Activated naive CD8-positive, alpha-beta T cell treated with anti-CD3 and anti-CD28 coated beads for 36 hours (primary cell): ENCODE data around the gene PRR33. TPM values are rescaled to one million over a fixed set of nuclear protein-coding genes. Genes with fewer than 3 reads are reported as not detected.

Source experiments
- DNase-seq: peaks from one replicate; pipeline ENCODE4 v3.0.0; 2021
- H3K27ac Mint-ChIP-seq: one replicate; pipeline ENCODE4 v1.8.0; 2022; ENCODE audit warnings: mild to moderate bottlenecking, moderate library complexity, mixed read lengths
- H3K27me3 Mint-ChIP-seq: one replicate; pipeline ENCODE4 v1.8.0; 2022; ENCODE audit warnings: mild to moderate bottlenecking, mixed read lengths
- H3K36me3 Mint-ChIP-seq: one replicate; pipeline ENCODE4 v1.8.0; 2021; ENCODE audit warnings: mild to moderate bottlenecking, mixed read lengths
- H3K4me1 Mint-ChIP-seq: one replicate; pipeline ENCODE4 v1.8.0; 2021; ENCODE audit warnings: mixed read lengths
- H3K4me3 Mint-ChIP-seq: one replicate; pipeline ENCODE4 v1.8.0; 2022; ENCODE audit warnings: mild to moderate bottlenecking, moderate library complexity, mixed read lengths
- H3K9me3 Mint-ChIP-seq: one replicate; pipeline ENCODE4 v1.8.0; 2022; ENCODE audit warnings: mixed read lengths
- total RNA-seq, 2 experiments: library from RNA; stranded (reverse); gene quantifications; one replicate each; pipeline ENCODE4 v1.2.3, GENCODE V29; 2021

PRR33 gene
- total RNA-seq, 2 experiments from 2014 or later = 0.20 to 0.31 TPM

DNA sequence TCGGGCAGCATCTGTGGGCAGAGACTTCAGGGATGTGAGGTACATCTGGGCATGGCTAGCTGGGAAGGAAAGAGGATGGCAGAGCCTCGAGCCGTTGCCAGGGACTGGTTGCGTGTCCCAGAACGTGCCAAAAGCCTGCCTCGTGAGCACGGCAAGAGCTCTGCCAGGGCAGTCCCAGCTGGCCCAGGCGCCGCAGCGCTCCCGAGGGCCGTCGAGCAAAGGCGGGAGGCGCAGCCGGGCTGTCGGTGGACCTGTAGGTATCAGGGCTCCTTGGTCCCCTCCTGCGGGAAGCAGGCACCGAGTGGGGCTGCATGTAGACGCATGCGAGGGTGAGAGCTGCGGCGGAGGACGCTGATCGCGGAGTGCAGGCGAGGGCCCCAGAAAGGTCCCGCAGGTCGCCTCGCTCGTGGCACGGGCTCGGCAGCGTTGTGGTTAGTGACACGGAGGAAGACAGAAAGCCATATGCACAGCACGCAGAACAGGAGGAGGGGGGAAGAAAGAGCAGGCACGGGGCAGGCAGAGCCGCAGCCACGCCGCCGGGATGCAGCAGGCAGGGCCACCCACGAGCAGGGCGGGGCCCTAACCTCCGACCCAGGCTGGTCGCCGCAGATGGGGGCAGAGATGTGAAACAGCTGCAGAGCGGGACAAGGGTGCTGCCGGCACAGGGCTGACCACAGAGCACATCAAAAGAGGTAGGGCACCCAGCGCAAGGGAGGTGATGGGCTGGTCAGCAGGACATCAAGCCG lies 20.8 kb downstream of the PRR33 start:
- Mint-ChIP-seq H3K9me3 (no peaks in the 10 kb centered on the region), H3K4me3 (peak overlapping the region; percentile 63), H3K27ac (peak overlapping the region; percentile 47), H3K36me3 (no peaks in the 10 kb centered on the region), H3K4me1 (peaks cover 40% of the 10 kb centered on the region), H3K27me3 (no peaks in the 10 kb centered on the region)
- DNase-seq = peak; percentile 53

DNA sequence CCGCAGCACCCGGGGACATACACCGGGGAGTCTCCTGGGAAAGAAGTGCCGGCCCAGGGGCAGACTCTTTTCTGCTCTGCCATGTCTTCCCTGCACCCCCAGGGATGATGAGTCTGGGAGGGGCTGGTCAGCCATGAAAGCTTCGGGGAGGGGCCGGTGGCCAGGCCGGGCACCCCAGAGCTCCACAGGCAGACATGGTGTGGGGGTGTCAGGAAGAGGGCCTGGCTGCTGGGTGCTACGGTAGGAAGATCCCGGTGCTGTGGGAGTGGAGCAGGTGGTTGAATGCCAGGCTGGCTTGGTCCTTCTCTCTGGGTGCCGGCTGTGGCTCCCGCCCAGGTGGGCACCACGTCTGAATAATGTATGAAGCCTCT lies 21.4 kb downstream of the PRR33 start:
- Mint-ChIP-seq H3K36me3 (peaks cover 2% of the 10 kb centered on the region), H3K27me3 (no peaks in the 10 kb centered on the region), H3K4me1 (peaks cover 41% of the 10 kb centered on the region), H3K4me3 (peak overlapping the region; percentile 63), H3K27ac (no peak overlapping the region), H3K9me3 (no peaks in the 10 kb centered on the region)
- DNase-seq = no peak

DNA sequence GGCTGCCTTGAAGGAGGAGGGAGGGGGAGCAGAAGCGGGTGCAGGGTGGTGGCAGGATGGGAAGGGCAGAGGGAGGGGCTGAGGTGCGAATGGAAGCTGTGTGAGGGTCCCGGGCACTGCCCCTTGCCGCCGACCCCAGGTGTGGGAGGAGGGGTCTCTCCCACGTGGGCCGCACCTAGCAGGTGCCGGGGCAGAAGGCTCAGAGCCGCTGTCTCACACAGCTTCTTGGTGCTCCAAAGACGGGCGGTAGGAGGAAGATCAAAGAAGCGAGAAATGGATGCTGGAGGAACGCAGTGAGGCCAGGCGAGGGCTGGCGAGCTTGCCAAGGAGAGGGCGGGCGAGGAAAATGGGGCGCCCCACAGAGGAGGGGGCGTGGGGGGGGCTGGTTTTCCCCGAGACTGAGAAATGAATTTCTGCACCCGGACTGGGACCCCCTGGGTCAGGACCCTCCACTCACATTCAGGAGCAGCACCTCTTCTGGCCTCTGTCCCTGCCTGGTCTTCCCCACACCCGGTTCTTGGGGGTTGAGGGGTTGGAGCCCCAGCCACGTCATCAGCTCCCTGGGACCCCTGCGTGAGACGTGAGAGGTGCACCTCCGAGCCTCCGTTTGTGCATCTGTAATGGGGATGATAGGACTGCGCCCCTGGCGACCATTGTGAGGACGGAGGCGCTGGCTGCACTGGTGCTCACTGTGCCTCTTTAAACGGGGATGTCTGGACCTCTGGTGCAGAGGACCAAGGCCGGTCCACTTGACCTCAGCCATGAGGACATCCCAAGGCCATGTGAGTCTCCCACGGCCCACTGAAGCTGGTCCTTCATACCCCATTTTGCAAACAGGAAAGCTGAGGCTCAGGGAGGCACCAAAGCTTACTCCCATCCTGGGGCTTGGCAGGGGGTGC lies 22.0 kb downstream of the PRR33 start:
- H3K4me1 Mint-ChIP-seq = peaks cover 43% of the 10 kb centered on the region

DNA sequence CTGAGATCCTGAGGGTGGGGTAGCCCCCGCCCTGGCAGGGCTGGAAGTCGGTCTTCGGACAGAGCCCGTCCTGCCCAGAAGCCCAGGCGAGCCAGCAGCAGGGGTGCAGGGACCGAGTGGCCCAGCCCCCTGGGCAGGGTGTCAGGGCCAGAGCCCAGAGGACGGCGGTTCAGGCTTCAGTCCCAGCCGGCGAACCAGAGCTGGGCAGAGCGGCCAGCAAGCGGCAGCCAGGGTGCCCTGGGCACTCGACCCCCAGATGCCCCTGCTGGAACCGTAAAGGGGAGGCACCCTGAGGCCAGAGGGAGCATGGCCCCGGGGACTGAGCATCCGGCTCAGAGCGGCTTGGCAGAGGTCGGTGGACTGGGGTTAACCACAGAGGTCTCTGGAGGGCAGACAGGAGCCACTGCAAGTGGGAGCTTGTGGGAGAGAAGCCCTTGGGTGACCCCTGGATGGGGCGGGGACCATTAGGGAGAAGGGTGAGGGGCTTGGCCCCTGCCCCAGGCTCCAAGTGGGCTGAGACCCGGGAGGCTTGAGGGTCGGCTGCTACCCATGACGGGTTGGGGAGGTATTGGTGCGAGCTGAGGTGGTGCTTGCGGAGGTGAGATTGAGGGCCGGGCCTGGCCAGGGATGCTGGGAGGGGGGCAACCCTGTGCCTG lies 22.9 kb downstream of the PRR33 start:
- no peak overlapping the region for H3K27ac Mint-ChIP-seq
- H3K4me1 Mint-ChIP-seq = peaks cover 43% of the 10 kb centered on the region
- no peak overlapping the region for H3K4me3 Mint-ChIP-seq
- peaks cover 2% of the 10 kb centered on the region for H3K36me3 Mint-ChIP-seq
- no peaks in the 10 kb centered on the region for H3K9me3 Mint-ChIP-seq
- no peak for DNase-seq
- H3K27me3 Mint-ChIP-seq = no peaks in the 10 kb centered on the region

More for the DNA sequence above, 22.0 kb downstream of the PRR33 start:
- no peaks in the 10 kb centered on the region for H3K9me3 Mint-ChIP-seq
- H3K27ac Mint-ChIP-seq = no peak overlapping the region
- H3K4me3 Mint-ChIP-seq = no peak overlapping the region
- H3K27me3 Mint-ChIP-seq = no peaks in the 10 kb centered on the region
- peaks cover 2% of the 10 kb centered on the region for H3K36me3 Mint-ChIP-seq
- DNase-seq = no peak

DNA sequence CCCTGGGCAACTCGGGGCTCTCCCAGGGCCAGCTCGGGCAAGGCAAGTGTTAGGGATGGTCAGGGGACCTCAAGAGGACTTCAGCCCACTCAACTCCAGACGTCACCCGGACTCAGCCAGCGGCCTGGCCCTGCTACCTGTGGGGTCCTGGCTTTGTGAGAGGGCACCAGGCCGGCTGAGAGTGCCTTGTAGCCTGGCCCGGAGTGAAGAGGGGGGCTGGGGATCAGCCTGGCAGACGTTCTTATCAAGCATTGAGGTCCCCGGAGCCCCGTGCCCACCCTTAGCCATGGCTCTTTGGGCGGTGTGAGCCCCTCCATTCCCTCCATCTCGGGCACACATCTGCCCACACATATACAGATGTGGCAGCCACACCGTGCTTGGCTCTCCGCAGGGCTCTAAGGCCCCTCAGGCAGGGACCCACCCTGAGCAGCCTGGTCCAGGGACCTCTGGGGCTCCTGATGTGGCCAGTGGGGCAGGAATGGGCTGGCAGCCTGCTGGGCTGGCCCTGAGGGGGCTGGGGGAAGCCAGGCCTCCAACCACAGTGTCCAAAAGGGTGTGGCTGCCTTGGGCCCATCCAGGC lies 23.5 kb downstream of the PRR33 start:
- no peak overlapping the region for H3K4me3 Mint-ChIP-seq
- DNase-seq = no peak
- H3K4me1 Mint-ChIP-seq = peaks cover 43% of the 10 kb centered on the region
- no peaks in the 10 kb centered on the region for H3K27me3 Mint-ChIP-seq
- no peaks in the 10 kb centered on the region for H3K9me3 Mint-ChIP-seq
- H3K36me3 Mint-ChIP-seq = peaks cover 2% of the 10 kb centered on the region
- H3K27ac Mint-ChIP-seq = no peak overlapping the region

DNA sequence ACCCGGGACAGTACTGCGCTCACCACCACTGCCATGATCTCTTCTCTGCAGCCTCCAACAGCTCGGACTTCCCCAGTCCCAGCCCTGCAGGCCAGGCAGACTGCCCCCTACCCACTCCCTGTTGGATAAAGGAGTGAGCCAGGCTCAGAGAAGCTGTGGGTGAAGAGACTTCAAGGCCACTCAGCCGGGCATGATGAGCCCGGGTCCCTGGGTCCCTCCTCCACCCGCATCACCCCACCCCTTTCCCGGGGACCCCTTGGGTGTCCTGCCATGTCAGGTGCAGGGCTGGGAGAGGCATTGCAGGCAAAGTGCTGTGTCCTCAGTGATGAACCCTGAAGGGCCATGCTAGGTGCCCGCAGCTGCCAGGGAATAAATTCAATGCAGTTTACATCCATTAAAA lies 24.3 kb downstream of the PRR33 start:
- H3K9me3 Mint-ChIP-seq = no peaks in the 10 kb centered on the region

DNA sequence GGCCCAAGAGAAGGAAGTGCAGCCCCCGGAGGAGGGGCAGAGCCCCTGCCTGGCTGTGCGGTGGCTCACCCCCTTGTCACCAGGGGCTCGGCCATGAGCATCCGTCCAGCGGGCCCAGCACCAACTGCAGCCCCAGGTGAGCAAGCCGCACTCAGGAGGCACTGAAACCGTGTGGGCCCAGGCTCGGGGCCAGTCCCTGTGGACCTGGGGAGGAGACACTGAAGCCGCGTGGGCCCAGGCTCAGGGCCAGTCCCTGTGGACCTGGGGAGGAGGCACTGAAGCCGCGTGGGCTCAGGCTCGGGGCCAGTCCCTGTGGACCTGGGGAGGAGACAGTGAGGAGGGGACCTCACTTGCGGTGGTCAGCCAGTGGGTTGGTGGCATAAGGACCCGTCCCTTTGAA lies 24.9 kb downstream of the PRR33 start:
- Mint-ChIP-seq H3K9me3 (no peaks in the 10 kb centered on the region), H3K36me3 (peaks cover 2% of the 10 kb centered on the region), H3K4me1 (peaks cover 35% of the 10 kb centered on the region), H3K4me3 (no peak overlapping the region), H3K27me3 (no peaks in the 10 kb centered on the region), H3K27ac (no peak overlapping the region)
- no peak for DNase-seq

More for the DNA sequence above, 24.3 kb downstream of the PRR33 start:
- H3K27ac Mint-ChIP-seq = no peak overlapping the region
- H3K4me3 Mint-ChIP-seq = no peak overlapping the region
- H3K4me1 Mint-ChIP-seq = peaks cover 38% of the 10 kb centered on the region
- DNase-seq = no peak
- H3K27me3 Mint-ChIP-seq = no peaks in the 10 kb centered on the region
- H3K36me3 Mint-ChIP-seq = peaks cover 2% of the 10 kb centered on the region

DNA sequence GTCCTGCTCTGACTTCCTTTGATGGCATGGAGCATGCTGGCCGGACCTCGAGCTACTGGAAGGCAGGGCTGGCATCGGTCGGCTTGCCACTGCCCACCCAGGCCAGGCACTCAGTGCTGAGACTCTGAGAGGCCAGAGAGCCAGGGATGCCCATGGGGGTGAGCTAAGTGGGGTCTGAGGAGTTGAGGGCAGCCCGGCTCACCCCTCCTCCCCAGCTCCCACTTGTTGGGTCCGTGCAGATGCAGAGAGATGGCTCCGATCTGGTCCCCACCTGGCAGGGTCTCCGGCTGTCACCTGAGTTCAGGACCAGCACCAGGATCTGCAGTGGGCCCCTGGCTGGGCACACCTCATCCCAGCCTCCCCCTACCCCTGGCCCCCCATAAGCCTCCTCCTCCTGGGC lies 25.5 kb downstream of the PRR33 start:
- H3K36me3 Mint-ChIP-seq = peaks cover 2% of the 10 kb centered on the region
- peaks cover 32% of the 10 kb centered on the region for H3K4me1 Mint-ChIP-seq
- H3K27me3 Mint-ChIP-seq = no peaks in the 10 kb centered on the region
- no peak for DNase-seq
- no peaks in the 10 kb centered on the region for H3K9me3 Mint-ChIP-seq
- H3K4me3 Mint-ChIP-seq = no peak overlapping the region
- H3K27ac Mint-ChIP-seq = no peak overlapping the region

DNA sequence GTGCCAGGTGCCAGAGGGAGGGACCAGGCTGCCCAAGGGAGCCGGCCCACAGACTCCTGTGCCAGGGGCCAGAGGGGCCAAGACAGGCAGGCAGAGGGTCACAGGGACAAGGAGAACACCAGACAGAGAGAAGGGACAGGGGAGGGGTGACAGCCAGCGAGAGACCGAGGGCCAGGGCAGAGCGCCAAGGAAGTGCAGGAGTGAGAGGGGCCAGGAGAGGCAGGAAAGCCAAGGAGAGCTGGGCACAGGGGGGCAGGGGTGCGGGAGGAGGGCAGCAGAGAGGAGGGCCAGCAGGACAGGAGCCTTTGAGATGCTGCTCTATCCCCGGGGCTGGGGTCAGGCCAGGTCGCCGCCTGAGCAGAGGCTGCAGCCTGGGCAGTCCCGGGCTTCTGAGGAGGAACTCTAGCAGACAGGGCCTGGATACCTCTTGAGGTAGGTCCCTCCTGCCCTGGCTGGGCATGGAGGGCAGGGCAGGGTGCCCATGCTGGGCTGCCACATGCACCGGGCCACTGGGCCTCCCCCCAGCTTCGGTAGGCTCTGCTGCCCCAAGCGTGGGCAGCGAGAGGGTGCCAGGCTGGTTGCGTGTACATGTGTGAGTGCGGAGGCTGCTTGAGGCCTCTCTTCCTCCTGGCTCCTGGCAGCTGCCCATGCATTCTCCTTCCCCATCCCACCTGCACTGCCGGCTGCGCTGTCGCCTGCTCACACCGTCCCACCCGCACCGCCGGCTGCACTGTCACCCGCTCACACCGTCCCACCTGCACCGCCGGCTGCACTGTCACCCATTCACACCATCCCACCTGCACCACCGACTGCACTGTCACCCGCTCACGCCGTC lies 26.6 kb downstream of the PRR33 start:
- no peak overlapping the region for H3K27ac Mint-ChIP-seq
- H3K4me3 Mint-ChIP-seq = no peak overlapping the region
- peaks cover 2% of the 10 kb centered on the region for H3K36me3 Mint-ChIP-seq
- no peaks in the 10 kb centered on the region for H3K9me3 Mint-ChIP-seq
- DNase-seq = no peak
- no peaks in the 10 kb centered on the region for H3K27me3 Mint-ChIP-seq
- peaks cover 21% of the 10 kb centered on the region for H3K4me1 Mint-ChIP-seq

DNA sequence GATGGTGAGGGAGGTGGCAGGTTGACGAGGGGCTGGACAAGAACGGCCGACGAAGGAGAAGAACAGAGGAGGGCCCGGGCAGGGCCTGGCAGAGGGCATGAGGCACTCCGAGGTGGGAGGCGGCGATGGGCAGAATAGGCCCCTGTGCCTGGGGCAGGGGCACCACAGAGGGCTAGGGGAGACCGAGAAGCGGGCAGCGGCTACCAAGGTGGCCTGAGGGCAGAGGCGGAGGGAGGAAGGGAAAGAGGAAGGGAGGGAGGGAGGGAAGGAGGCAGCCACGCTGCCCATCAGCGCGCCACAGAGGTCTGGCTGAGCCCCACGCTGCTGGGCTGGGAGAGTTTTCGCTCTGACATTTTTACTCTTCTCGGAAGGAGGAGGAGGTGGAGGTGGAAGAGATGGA lies 27.5 kb downstream of the PRR33 start:
- Mint-ChIP-seq H3K27ac (no peak overlapping the region), H3K9me3 (no peaks in the 10 kb centered on the region), H3K4me1 (peaks cover 20% of the 10 kb centered on the region), H3K36me3 (peaks cover 4% of the 10 kb centered on the region), H3K27me3 (no peaks in the 10 kb centered on the region), H3K4me3 (no peak overlapping the region)
- DNase-seq = no peak

DNA sequence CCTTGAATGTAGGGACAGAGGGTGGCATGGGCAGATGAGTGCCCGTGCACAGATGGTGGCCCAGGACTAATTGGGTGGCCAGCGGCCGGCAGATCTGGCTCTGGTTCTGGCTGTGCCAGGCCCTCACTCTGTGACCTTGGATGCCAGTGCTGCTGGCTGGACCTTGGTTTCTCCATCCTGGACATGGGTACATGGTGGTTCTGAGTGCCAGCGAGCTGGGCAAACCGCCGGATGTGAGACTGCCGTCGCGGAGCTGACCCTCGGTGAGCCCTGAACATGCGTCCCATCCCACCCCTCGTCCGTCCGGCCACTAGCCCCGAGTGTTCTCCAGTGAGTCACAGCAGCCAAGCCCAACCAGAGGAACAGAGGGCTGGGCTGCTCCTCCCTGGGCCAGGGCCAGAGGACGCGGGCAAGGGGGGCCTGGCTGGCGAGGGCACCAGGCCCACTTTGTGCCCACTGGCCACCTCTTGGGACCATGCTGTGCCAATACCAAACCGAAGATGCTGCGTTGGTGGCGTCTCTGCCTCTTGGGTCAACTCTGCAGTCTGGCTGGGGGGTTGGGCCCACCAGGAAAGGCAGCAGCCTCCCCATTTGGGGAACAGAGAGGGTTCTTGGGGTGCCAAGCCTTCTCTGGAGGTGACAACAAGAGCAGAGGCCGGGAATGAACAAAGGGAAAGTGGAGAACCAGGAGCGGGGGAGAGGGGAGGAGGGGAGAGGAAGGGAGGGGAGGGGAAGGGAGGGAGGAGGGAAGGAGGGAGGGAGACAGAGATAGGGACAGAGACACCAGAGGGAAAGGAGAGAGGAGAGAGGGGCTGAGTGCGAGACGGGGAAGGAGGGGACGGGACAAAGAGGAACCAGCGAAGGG lies 28.1 kb downstream of the PRR33 start:
- Mint-ChIP-seq H3K9me3 (no peaks in the 10 kb centered on the region), H3K36me3 (peaks cover 4% of the 10 kb centered on the region), H3K27me3 (no peaks in the 10 kb centered on the region), H3K4me3 (no peak overlapping the region), H3K27ac (no peak overlapping the region), H3K4me1 (peaks cover 18% of the 10 kb centered on the region)
- DNase-seq = no peak

DNA sequence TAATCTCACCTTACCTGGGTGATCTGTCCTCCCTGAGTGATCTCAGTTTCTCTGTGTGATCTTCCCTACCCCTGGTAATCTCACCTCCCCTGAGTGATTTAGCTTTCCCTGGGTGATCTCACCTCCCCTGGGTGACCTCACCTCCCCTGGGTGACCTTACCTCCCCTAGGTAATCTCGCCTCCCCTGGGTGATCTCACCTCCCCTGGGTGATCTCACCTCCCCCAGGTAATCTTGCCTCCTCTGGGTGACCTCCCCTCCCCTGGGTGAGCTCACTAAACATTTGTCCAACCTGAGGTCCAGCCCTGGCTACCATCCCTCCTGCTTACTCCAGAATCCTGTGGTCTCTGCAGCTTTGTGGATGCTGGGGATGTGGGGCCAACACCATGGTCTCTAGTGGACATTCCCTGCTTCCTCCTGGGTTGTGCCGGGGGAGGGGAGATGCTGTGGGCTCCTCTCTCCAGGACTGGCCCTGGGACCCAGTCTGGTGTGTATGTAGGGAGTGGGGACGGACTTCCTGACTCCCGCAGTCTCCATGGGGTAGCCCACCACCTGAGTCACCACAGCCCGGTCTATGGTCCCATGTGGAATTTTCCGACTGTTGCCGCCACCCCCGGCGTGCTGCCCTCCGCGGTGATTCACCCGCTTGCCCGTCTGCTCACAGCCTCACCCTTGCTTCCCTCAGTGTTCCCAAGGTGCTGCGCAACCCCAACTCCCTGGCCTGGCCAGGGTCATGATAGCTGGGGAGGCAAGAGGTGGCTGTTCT lies 28.9 kb downstream of the PRR33 start:
- Mint-ChIP-seq H3K36me3 (peaks cover 4% of the 10 kb centered on the region), H3K9me3 (no peaks in the 10 kb centered on the region), H3K4me1 (peaks cover 15% of the 10 kb centered on the region), H3K4me3 (no peak overlapping the region), H3K27me3 (no peaks in the 10 kb centered on the region), H3K27ac (no peak overlapping the region)
- DNase-seq = no peak
